Measurements from ENCODE around the gene MMP11. TPM values are rescaled to one million over a fixed set of nuclear protein-coding genes. Genes with fewer than 3 reads are reported as not detected.

Gene MMP11
- total and polyA plus RNA-seq, 8 donors = 1.2 to 10.7 (median 9.6) TPM

- no peaks in the 10 kb centered on the region for H3K36me3 ChIP-seq
- peak; percentile 97 for ATAC-seq
- intact Hi-C loops (cut with DNase I) = no loop called here
Measured at GRCh38 chr22:23750714-23751440, 21.8 kb upstream of the MMP11 start, which contains the start of gene ZNF70. Gene ZNF70, minus strand, starts transcription at chr22:23751112. Its CDS starts 5,972 bp downstream, at chr22:23745140.

DNA sequence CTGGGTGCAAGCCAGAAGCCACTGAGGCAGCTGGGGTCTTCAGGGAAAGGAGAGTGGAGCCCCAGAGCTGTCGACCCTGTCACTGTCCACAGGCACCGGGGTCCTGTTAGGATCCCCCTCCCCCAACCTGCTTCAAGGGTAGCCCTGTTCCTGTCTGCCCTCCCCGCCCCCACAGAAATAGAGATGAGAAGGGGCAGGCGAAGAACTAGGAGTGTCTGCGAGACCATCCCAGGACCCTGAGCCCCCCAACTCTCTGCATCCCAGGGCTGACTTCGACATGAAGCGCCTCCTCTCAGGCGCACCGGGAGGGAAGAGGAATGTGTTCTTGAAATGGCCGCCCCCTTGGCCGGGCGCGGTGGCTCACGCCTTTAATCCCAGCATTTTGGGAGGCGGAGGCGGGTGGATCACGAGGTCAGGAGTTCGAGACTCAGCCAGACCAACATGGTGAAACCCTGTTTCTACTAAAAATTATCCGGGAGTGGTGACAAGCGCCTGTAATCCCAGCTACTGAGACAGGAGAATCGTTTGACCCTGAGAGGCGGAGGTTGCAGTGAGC, 21.1 kb upstream of the MMP11 start:
- no peaks in the 10 kb centered on the region for H3K9me3 ChIP-seq
- DNase-seq = peak in 1 of 4 donors; percentile 42
- peak; percentile 44 for ATAC-seq
- H3K36me3 ChIP-seq = no peaks in the 10 kb centered on the region
- TF ChIP-seq, protein P1, sequence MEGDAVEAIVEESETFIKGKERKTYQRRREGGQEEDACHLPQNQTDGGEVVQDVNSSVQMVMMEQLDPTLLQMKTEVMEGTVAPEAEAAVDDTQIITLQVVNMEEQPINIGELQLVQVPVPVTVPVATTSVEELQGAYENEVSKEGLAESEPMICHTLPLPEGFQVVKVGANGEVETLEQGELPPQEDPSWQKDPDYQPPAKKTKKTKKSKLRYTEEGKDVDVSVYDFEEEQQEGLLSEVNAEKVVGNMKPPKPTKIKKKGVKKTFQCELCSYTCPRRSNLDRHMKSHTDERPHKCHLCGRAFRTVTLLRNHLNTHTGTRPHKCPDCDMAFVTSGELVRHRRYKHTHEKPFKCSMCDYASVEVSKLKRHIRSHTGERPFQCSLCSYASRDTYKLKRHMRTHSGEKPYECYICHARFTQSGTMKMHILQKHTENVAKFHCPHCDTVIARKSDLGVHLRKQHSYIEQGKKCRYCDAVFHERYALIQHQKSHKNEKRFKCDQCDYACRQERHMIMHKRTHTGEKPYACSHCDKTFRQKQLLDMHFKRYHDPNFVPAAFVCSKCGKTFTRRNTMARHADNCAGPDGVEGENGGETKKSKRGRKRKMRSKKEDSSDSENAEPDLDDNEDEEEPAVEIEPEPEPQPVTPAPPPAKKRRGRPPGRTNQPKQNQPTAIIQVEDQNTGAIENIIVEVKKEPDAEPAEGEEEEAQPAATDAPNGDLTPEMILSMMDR (IDR thresholded peaks at IDR 0.05) = no peak
- peak overlapping the region; percentile 86 to 89 for H3K27ac ChIP-seq
- peak overlapping the region; percentile 62 to 67 for H3K4me3 ChIP-seq
- intact Hi-C loops (cut with DNase I) = no loop called here
- no peaks in the 10 kb centered on the region for H3K27me3 ChIP-seq
- peaks cover 7 to 13% of the 10 kb centered on the region in 2 donors for H3K4me1 ChIP-seq

More at GRCh38 chr22:23750714-23751440, 21.8 kb upstream of the MMP11 start, which contains the start of gene ZNF70:
- TF ChIP-seq, protein P1 (IDR thresholded peaks at IDR 0.05) = no peak
- peak within 1 kb of the TSS; percentile 86 to 89 for H3K27ac ChIP-seq
- H3K9me3 ChIP-seq = no peaks in the 10 kb centered on the region
- peaks cover 7 to 13% of the 10 kb centered on the region in 2 donors for H3K4me1 ChIP-seq
- peak; percentile 80 to 97 (median 92) for DNase-seq
- H3K4me3 ChIP-seq = peak within 1 kb of the TSS; percentile 62 to 67
- no peaks in the 10 kb centered on the region for H3K27me3 ChIP-seq

GRCh38 chr22:23752090-23752691, 20.5 kb upstream of the MMP11 start:
- no peak for DNase-seq
- TF ChIP-seq, protein P1 (IDR thresholded peaks at IDR 0.05) = no peak
- Histone ChIP-seq H3K9me3 (no peaks in the 10 kb centered on the region), H3K4me3 (peak overlapping the region in 1 of 2 donors; percentile 67), H3K27me3 (no peaks in the 10 kb centered on the region), H3K27ac (no peak overlapping the region), H3K36me3 (no peaks in the 10 kb centered on the region), H3K4me1 (peaks cover 7 to 13% of the 10 kb centered on the region in 2 donors)
- no peak for ATAC-seq
- intact Hi-C loops (cut with DNase I) = no loop called here

DNA sequence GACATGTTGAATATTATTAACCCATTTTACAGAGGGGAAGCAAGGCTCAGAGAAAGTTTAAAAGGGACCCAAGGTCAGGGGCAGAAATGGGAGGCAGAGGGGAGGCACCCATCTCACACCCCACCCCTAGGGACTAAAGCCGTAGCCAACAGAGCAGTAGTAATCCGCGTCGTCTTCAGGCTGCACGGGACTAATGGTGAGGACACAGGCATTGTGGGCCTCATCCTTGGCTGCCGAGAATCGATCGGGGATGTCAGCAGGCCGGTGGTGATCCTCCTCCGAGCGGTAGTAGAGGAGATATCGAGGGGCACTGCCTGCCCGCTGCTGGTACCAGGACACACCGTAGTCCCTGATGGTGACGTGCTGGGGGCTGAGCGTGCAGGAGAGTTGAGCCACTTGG, 19.9 kb upstream of the MMP11 start:
- H3K9me3 ChIP-seq = no peaks in the 10 kb centered on the region
- H3K4me1 ChIP-seq = peaks cover 7 to 13% of the 10 kb centered on the region in 2 donors
- ATAC-seq = no peak
- no peaks in the 10 kb centered on the region for H3K27me3 ChIP-seq
- TF ChIP-seq, protein P1 (IDR thresholded peaks at IDR 0.05) = no peak
- DNase-seq = no peak
- no peak overlapping the region for H3K4me3 ChIP-seq
- no peaks in the 10 kb centered on the region for H3K36me3 ChIP-seq
- intact Hi-C loops (cut with DNase I) = no loop called here
- H3K27ac ChIP-seq = no peak overlapping the region

DNA sequence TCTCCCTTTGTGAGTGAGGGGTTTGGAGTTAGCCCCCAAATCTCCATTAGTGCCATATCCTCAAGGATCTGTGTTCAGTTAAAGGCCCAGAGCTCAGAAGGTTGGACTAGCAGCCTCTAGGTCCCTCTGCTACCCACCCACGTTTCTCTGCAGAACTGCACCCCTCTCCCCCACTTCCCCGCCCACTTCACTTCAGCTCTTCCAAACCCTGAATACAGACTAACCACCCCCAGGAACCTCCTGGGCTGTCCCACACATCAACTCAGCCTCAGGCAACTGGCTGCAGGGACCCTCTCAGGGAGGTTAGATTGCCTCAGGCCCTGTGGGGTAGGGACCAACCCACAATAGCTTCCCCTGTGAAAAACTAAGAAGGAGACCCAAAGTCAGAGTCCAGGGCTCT, 19.3 kb upstream of the MMP11 start:
- ATAC-seq = no peak

More for the DNA sequence above, 19.3 kb upstream of the MMP11 start:
- Histone ChIP-seq H3K4me3 (no peak overlapping the region), H3K9me3 (no peaks in the 10 kb centered on the region), H3K4me1 (peaks cover 7 to 13% of the 10 kb centered on the region in 2 donors), H3K36me3 (no peaks in the 10 kb centered on the region), H3K27ac (no peak overlapping the region), H3K27me3 (no peaks in the 10 kb centered on the region)
- intact Hi-C loops (cut with DNase I) = no loop called here
- TF ChIP-seq, protein P1 (IDR thresholded peaks at IDR 0.05) = no peak
- no peak for DNase-seq

All from left lung (tissue), 10 donors.